Left cardiac atrium (tissue), 4 donors: ENCODE measurements around the gene SPEF1. TPM values are rescaled to one million over a fixed set of nuclear protein-coding genes. Genes with fewer than 3 reads are reported as not detected.

Experiments
- ATAC-seq, 2 donors: fragments of 200-7000 bp; cut with Tn5 transposase; one replicate each; pipeline ENCODE4 v1.9.1; 2020; ENCODE audit warnings: mild to moderate bottlenecking in 2 of 2, moderate library complexity in 2 of 2
- DNase-seq: peaks from one replicate; pipeline ENCODE4 v3.0.0-alpha.2; 2020
- intact Hi-C, 2 donors: fragments of 100-400 bp; cut with DNase I; formaldehyde crosslinking; loops; one replicate each; pipeline versions ENCODE4 v1.14.1 to v1.15.1; 2022 to 2023
- total RNA-seq, 2 donors: library from RNA; stranded (reverse); fragmentation: NEBNext Ultra II Directional; extraction: Animal tissue kit (Norgen Biotek cat#: 25700); gene quantifications; one replicate each; pipeline ENCODE4 v1.2.1, GENCODE V29; 2021
- donor health status: DM: no; HTN: yes; CAD: no.
- donor health status: DM: no; HTN: yes; CAD: no; lungs with severe emphysema.
- donor health status: DM: yes; HTN: yes; CAD: no.
- donor health status: Dilated cardiomyopathy.

SPEF1 gene
- total RNA-seq, 2 donors from 2014 or later = not detected

DNA sequence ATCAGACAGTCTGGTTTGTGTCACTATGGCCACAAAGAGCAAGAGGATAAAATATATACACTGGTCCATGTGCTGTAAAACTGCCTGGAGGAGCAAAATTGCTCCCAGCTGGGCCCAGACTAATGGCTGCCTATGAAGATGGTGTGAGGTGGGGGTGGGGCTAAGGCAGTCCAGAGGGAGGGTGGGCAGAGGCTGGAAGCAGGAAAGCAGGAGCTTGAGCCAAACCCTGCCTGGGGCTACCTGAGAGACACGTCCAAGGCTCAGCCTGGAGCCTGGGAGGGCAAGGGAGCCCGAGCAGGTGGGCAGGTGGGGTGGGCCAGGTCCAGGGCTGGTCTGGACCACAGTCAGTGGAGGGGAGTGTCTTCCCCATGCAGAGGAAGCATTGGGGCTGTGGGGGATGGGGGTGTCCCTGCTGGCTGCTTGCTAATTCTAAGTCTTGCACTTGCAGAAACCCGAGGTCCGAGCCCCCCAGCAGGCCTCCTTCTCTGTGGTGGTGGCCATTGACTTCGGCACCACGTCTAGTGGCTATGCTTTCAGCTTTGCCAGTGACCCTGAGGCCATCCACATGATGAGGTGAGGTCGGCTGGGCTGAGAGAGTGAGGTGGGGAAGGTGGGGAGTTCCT lies 39.3 kb downstream of the SPEF1 start:
- intact Hi-C loops = no loop called here
- ATAC-seq = no peak
- DNase-seq = no peak

DNA sequence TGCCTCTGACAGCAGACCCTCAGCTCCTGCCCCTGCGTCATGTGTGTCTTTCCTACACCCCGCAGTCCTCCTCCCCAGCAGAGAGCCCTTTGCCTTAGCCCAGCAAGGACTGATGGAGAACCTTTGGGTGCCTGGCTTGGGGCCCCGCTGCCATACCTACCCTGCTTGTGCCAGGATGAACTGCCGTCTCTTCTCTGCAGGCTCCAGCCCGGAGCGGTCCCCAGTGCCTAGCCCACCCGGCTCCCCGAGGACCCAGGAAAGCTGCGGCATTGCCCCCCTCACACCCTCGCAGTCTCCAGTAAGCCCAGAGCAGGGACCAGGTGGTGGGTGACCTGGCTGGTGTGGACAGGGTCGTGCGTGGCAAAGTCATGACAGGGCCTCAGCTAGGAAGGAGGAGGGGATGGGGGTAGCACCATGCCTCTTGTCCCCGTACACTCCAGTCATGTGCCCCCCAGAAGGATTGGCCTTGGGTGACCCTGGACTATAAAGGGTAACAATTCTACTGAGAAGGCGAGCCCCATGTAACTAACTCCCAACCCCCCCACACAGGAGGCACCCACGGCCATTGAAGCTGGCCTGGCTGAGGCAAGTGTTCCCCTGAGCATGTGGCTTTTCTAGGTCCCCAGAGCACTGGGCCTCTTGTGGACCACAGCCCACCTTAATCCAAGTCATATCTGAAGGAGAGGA lies 40.5 kb downstream of the SPEF1 start:
- intact Hi-C loops = no loop called here
- DNase-seq = no peak
- ATAC-seq = no peak

DNA sequence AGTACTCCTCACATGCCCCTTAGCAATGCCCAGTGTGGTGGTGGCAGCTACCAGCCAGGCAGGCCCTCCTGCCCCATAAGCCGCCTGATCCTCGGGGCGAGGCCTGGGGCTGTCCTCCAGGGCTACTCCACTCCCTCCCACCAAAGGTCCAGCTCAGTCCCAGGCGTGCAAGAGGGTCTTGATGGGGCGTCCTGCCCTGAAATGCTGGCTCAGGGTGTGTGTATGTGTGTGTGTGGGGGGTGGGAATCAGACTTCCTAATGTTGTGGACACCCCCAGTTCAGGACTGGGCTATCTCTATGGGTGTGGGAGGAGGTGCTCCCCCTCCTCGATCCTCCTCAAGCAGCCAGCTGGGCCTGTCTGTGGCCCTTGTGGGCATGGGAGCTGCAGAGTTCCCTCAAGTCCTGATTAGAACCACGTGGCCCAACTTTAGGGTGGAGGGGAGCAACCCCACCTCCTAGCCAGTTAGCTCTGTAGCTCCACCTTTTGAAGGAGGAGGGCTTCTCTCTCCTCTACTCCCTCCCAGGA lies 41.3 kb downstream of the SPEF1 start:
- ATAC-seq (no peak), DNase-seq (no peak)
- intact Hi-C loops = no loop called here

DNA sequence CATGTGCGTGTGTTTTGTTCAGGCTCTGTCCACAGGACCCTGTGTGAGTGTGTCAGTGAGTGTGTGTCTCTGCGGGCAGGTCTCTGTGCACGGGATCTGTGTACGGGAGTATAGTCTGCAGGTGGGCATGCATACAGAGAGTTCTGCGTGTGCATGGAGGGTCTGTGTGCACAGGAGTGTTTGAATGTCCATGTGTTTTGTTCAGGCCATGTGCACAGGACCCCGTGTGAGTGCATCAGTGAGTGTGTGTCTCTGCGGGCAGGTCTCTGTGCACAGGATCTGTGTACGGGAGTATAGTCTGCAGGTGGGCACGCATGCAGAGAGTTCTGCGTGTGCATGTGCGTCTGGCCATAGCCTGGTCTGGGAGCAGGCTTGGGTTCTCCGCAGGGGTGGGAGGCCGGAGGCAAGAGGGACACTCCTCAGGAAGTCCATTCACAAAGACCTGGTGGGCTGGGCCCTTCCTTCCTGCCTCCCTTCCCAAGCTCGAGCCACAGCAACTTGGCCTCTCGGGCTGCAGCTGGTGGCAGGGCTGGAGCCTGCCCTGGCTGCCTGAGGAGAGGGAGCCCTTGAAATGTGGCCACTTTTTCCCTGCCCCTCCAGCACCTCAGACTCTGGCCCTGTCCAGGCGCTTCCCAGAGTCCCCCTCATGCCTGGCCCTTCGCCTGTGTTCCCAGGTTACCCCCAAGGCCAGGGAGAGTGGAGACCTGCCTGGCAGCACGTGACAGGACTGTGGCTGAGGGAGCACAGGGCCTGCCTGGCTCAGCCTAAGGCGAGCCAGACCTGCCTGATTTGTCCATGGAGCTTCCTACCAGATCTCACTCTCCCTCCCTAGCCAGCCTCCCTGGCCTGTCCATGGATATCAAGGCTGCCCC lies 42.0 kb downstream of the SPEF1 start:
- DNase-seq = peak; percentile 76
- intact Hi-C loops = no loop called here

DNA sequence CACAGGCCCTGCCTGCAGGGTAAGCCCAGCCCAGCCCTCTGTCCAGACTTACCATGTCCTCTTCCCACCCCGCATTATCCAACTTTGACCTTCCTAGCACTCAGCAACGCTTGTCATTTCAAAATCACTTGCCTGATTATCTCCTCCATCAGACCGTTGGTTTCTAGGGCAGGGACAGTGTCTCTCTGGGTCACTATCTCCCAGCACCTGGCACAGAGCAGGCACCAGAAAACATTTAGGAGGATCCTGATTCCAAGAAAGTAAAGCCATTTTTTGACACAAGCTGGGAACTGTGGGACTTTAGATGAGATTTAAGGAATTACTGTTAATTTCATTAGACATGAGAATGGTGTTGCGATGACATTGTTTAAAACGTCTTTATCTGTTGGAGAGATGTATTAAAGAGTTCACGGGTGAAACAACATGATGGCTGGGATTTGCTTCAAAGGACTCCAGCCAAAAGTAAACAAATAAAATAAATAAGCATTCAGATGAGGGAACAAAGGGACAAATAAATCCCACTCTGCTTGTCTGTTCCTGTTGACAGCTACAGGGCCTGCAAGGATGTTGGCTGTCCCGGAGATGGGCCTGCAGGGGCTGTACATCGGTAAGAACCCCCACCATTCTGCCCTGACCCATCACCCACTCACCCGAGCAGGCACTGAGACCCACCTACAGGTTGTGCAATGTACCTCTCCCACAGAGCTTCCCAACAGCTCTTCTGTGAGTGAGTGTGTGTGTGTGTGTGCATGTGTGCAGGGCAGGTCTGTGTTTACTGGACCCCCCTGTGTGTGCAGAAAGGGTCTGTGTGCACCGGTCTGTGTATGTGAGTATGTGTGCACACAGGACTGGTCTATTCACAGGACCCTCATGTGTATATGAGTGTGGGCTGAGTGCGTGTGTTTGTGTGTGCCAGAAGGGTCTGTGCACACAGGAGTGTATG lies 42.9 kb downstream of the SPEF1 start:
- intact Hi-C loops = no loop called here
- ATAC-seq = no peak
- no peak for DNase-seq

More for the DNA sequence above, 42.0 kb downstream of the SPEF1 start:
- peak; percentile 51 to 71 for ATAC-seq

DNA sequence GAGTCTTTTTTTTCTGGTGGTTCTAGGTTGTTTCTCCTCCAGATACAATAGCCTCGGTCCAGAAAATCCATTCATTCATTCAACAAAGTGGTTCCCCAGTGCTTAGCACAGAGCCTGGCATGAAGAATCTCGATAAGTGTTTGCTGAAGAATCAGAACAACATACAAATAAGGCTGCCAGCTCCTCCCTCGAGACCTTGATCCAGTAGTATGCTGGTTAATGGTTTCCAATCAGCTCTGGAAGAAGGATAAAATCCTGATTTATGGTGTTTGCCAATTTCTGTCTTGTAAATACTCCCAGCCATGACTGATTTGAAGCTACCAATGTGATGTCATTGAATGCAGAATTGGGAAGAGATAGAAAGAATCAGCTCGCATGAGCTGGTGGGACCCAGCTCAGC lies 45.5 kb downstream of the SPEF1 start:
- DNase-seq (no peak), ATAC-seq (no peak)
- intact Hi-C loops = no loop called here

DNA sequence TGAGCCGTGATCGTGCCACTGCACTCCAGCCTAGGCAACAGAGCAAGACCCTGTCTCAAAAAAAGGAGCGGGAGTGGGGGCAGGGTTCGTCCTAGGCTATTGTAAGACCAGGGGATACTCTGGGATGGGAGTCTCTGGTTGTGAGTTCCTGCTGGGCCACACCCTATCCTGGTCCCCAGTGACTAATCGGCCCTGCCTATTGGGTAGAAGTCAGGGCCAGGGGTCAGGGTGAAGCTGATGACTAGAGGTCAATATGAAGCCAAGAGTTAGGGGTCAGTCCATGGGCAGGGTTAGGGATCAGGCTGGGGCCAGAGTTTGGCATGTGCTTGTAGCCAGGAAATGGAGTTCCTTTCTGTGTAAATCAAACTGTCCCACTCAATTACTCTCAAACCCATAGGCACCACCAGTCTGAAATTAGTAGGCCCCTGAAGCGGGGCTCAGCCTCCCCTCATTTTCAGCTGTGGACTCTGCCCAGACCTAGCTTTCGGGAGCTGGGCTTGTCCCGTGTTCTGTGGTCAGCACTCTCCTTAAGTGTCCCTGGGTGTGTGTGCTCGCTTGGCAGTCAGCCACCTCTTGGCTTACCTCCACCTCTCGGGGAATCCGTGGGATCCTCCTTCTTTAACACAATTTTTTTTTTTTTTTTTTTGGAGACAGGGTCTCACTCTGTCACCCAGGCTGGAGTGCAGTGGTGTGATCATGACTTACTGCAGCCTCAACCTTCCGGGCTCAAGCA lies 47.0 kb downstream of the SPEF1 start:
- ATAC-seq (peak in 1 of 2 donors; percentile 51), DNase-seq (peak; percentile 66)
- intact Hi-C loops = no loop called here

DNA sequence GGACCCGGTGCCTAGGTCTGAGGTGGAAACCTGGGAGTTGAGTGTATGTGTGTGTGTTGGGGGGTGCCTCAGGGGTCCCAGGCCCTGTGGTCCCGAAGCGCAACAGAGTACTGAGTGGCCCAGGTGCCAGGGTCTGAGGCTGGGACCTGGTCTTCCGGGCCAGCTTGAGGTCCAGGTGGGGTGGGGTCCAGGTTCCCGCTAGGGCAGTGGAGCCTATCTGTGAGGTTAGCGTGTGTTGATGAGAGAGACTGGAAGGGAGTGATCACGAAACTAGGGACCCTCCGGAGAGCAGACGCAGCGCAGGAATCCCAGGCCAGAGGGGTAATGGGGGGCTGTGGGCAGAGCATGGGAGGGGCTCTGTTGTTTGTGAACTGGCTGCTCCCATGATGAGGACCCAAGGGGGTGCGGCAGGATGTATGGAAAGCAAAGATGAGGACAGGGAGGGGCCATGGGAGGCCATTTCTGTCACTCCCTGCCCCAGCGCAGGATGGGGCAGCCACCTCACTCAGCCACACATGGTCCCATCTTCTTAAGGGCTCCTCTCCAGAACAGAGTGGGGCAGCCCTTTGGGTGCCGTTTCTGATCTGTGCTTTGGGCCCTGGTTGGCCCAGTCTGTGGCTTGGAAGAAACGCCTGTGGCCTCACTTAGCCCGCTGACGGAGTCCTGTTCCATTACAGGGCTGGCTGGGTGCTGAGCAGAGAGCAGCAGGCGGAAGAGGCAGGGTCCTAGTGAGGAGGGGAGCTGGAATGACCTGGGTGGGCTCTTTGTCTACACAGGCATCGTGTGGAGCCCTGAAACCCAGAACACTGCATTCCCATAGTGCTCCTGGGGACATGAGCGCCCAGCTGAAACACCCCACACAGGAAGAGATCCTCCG lies 47.9 kb downstream of the SPEF1 start:
- DNase-seq (no peak), ATAC-seq (peak in 1 of 2 donors; percentile 12)
- intact Hi-C loops = no loop called here

DNA sequence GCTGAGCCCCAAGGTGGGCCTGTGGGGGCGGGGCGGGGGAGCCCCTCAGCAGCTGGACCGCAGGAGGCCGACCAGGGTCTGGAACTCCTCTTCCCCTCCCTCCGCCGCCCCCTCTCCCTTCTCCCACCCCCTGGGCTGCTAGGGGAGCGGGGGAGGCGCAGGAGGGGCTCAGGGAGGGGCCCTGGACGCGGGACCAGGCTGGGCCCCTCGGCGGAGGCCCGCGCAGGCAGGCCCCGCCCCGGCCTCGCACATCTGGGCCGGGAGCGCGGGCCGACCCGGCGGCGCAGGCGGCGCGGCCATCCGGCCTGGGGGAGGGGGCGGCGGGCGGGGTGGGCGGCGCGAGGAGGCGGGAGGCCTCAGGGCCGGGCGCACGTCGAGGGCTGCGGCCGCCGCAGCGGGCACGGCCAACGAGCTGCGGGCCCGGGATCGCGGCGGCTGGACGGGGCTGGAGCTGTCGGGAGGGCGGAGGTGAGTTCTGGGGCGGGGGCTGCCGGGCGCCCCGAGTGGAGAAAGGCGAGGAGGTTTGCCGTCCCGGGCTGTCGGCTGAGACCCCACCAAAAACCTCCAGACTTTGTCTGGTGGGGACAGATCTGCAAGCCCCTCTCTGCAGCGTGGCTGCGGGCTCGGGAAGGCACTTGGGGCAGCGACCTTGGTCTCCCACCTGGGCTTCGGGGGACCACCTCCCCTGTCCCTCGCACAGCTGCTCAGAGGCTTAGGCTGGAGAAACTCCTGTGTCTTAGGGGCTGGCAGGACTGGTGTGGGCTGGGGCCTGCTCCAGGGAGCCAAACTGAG lies 48.7 kb downstream of the SPEF1 start, which contains the start of gene HSPA12B:
HSPA12B (plus strand) TSS at position 359 of the 792 bp plus-strand sequence. CDS start 5,990 bp downstream, outside the sequence.
- intact Hi-C loops = no loop called here
- DNase-seq (no peak), ATAC-seq (peak; percentile 24 to 46)

DNA sequence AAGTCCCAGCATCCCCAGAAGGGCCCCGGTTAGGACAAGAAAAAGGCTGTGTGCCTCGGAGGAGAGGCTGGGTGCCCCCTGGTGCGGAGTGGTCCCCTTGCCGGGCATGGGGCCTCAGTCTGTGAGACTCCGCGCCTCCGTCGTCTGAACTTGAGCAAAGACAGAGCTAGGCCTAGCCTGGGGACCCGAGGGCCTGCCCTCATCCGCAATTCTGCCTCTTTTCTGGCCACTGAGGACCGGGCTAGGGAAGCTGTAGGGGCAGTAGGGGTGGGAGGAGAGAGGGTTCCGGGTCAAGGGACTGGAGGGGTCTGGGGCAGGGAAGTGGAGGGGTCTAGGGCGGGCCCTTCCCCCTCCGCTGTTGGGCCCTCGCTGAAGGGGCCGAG lies 49.3 kb downstream of the SPEF1 start:
- no peak for ATAC-seq
- no peak for DNase-seq
- intact Hi-C loops = no loop called here

DNA sequence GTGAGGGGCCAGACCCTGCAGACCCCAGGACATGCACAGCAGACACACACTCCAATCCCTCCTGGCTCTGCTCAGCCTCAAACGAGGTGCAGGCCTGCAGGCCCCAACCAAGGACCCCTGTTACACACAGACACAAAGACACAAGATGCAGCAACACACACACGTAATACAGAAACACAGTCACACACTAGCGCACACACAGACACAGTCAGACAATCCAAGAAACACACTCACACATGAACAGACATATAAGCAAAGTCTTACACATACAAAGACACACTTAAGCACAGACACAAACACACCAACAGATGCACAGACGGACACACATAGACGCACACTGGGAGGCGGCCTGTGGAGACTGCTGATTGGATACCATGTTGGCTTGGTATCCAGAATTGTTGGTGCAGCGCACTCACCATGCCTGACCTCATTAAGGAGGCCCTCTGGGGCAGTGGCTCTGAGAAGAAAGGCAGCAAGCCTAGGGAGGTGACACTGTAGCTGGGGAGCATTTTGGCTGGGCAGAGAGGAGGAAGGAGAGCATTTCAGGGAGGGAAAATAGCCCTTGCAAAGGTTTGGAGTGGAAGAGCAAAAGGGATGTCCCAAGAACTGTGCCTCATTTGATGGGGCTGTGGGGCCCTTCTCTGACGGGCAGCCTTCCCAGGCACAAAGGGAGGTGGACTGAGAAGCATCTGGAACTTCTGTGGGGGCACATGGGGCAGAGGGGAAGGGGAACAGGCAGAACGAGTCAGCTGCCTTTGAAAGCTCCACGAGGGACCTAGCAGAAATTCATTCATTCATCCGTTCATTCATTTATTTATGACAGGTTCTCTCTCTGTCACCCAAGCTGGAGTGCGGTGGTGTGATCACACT lies 50.2 kb downstream of the SPEF1 start:
- intact Hi-C loops = no loop called here
- ATAC-seq = no peak
- no peak for DNase-seq

DNA sequence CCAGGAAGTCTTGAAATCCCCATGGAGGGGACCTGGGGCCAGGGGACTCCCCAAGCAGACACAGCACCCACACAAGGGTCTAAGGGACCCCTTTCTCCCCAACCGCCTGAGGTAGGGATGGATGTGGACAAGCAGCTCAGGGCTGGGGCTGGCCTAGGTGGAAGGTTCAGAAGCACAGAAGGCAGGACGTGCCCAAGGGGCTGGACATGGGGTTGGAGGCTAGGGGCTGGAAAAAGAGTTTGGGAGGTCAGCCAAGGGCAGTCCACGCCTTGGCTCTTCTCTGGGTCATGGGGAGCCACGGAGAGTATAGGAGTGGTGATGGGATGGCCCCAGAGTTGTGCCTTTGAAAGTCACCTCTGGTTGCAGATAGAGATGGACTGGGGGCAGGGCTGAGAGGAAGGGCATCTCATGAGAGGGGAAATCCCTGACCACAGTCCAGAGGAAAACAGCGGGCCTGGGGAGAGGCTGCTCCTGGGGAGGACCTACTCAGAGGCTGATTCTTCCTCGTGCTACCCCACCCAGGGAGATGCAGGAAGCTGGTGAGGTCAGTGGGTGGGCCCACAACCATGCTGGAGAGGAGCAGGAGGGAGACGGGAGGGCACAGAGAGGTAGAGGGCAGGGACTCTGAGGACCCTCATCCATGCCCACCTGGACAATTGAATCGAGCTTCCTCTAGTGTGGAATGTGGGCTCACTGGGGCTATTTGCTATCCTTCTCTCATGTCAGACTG lies 51.3 kb downstream of the SPEF1 start:
- intact Hi-C loops = no loop called here
- DNase-seq (no peak), ATAC-seq (peak in 1 of 2 donors; percentile 9)

DNA sequence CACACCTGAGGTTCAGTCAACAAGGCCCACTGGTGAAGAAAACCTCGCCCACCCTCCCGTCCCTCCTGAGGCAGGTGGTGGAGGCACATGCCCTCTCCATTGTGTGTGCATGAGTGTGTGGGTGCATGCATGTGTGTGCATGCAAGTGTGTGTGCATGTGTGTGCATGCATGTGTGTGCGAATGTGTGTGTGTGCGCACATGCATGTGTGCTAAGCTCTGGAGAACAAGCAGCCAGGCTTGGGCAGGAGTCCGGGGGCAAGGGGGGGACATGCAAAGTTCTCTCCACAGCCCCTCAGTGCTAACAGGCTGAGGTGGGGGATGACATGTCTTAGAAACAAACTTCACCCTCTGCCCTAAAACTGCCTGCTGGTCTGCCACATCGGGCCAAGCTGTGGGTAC lies 51.9 kb downstream of the SPEF1 start:
- intact Hi-C loops = no loop called here
- ATAC-seq = no peak
- DNase-seq = no peak

DNA sequence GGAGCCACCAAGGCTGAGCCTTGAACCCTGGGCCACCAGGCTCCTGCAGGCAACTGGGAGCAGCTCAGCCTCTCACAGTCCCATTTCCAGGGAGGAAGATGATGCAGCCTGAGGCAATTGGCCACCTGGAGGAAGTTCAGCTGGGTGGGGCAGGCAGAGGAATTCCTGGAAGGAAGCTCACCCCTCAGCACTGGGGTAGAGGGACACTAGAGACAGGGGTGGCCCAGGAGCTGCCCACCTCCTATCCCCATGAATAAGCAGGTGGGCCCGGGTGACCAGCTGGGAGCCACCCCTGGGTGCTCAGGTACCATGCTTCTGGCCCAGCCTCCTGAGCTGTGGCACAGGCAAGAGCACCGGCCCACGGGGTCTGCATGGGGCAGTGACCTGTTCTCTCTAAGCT lies 52.4 kb downstream of the SPEF1 start:
- intact Hi-C loops = no loop called here
- no peak for ATAC-seq
- no peak for DNase-seq

DNA sequence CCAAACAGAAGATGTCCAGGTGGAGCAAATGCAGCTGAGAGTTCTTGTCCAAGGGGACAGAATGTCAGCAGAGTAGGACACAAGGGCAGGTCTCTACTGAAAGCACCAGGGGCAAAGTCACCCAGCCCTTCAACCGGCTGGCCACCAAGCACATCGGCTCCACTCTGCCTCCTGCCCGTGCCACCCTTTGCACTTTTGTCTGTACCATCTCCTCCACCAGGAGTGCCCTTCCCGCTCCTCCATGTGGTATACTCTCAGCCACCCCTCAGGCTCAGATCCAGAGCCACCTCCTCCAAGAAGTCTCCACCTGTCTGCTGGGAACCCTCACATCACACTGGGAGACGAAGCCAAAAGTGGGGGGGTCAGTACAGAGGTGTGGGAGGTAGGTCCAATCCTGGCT lies 52.9 kb downstream of the SPEF1 start:
- no peak for ATAC-seq
- no peak for DNase-seq
- intact Hi-C loops = no loop called here
